SU-DHL-6 (cell line): Measurements from ENCODE around the gene PDE4D.
"Not testable (repeated sequence)": the region's sequence is repeated elsewhere in the genome, so short reads cannot be mapped to it uniquely, and the experiment has no call there.

Experiments
- H2AFZ ChIP-seq: fragments of 200-600 bp; sonication (generic); 2 replicates; pipeline ENCODE4 v1.6.1; 2014; ENCODE audit warnings: low read depth, mild to moderate bottlenecking, moderate library complexity, mixed read lengths, antibody characterized with exemption, low read length; ENCODE audit not compliant: severe bottlenecking
- H3F3A ChIP-seq: fragments of 200-600 bp; shearing (Covaris generic); 2 replicates; pipeline ENCODE4 v1.6.0; 2016; ENCODE audit warnings: antibody characterized with exemption, mild to moderate bottlenecking; ENCODE audit not compliant: insufficient read depth
- H3K27ac ChIP-seq: fragments of 200-600 bp; sonication (generic); 2 replicates; pipeline ENCODE4 v1.5.1; 2016; ENCODE audit warnings: low read depth, mild to moderate bottlenecking, low read length, moderate library complexity, mixed read lengths
- H3K27me3 ChIP-seq: fragments of 200-600 bp; sonication (generic), shearing (Covaris generic); 2 replicates; pipeline ENCODE4 v1.6.0; 2014; ENCODE audit warnings: mild to moderate bottlenecking, low read length
- H3K36me3 ChIP-seq: fragments of 200-600 bp; sonication (generic); 2 replicates; pipeline ENCODE4 v1.6.1; 2014; ENCODE audit warnings: mild to moderate bottlenecking, low read length, mixed read lengths
- H3K4me2 ChIP-seq: fragments of 300-600, 200-600 bp; shearing (Covaris generic), sonication (generic); 2 replicates; pipeline ENCODE4 v1.6.0; 2014; ENCODE audit warnings: low read length, low read depth, mild to moderate bottlenecking; ENCODE audit not compliant: poor library complexity, severe bottlenecking
- H3K4me3 ChIP-seq: fragments of 200-600 bp; sonication (generic); 2 replicates; pipeline ENCODE4 v1.5.1; 2014; ENCODE audit warnings: antibody characterized with exemption, low read length, mild to moderate bottlenecking, mixed read lengths; ENCODE audit not compliant: insufficient read depth, poor library complexity, severe bottlenecking
- H3K79me2 ChIP-seq: fragments of 200-600 bp; sonication (generic); 2 replicates; pipeline ENCODE4 v1.6.1; 2014; ENCODE audit warnings: mild to moderate bottlenecking, low read length, moderate library complexity; ENCODE audit not compliant: insufficient read depth
- H3K9ac ChIP-seq: fragments of 200-600 bp; sonication (generic); 2 replicates; pipeline ENCODE4 v1.7.0; 2014; ENCODE audit warnings: mild to moderate bottlenecking, low read length
- H3K9me2 ChIP-seq: fragments of 200-600 bp; sonication (generic); replicated peaks from 2 replicates; pipeline ENCODE4 v1.6.1; 2014; ENCODE audit warnings: low read length; ENCODE audit not compliant: insufficient read depth
- H3K9me3 ChIP-seq: fragments of 200-600 bp; sonication (generic); 2 replicates; pipeline ENCODE4 v1.6.1; 2014; ENCODE audit warnings: low read length, mixed read lengths; ENCODE audit not compliant: insufficient read depth
- H4K20me1 ChIP-seq: fragments of 200-600 bp; sonication (generic); 2 replicates; pipeline ENCODE4 v1.6.1; 2014; ENCODE audit warnings: low read depth, mild to moderate bottlenecking, antibody characterized with exemption, low read length, moderate library complexity, mixed read lengths
- EZH2phosphoT487 ChIP-seq: fragments of 200-600 bp; sonication (generic), shearing (Covaris generic); conservative IDR thresholded peaks from 2 replicates; pipeline ENCODE4 v1.6.1; 2018; ENCODE audit warnings: mild to moderate bottlenecking, antibody characterized with exemption, low read length, moderate library complexity, mixed read lengths
- TF ChIP-seq, protein P1 (sequence below): fragments of 200-600 bp; sonication (generic); IDR thresholded peaks from one replicate; pipeline ENCODE4 v1.5.1; 2017; ENCODE audit warnings: antibody characterized with exemption, mild to moderate bottlenecking, low read length, moderate library complexity; ENCODE audit not compliant: insufficient read depth, poor library complexity, severe bottlenecking

The PDE4D gene

DNA sequence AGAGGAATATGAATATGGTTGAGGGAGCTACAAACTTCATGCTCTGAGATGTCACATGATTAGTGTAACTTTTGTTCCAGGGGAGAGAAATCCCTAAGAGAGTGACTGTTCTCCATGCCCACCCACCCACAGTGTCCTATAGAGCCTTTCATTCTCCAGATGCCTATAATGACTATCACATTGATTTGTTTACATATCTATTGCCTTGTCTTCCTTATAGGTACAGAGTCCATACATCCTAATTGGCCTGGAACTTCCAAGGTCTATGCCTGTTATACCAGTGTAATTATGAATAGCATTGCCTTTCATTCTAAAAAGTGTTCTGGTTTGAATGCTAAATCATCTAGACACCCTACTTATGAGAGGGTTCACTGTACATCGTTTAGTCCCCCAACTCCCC is 835.3 kb downstream of the PDE4D start:
- H3K4me3 ChIP-seq = no peak overlapping the region
- TF ChIP-seq EZH2phosphoT487 = no peak
- TF ChIP-seq, protein P1, sequence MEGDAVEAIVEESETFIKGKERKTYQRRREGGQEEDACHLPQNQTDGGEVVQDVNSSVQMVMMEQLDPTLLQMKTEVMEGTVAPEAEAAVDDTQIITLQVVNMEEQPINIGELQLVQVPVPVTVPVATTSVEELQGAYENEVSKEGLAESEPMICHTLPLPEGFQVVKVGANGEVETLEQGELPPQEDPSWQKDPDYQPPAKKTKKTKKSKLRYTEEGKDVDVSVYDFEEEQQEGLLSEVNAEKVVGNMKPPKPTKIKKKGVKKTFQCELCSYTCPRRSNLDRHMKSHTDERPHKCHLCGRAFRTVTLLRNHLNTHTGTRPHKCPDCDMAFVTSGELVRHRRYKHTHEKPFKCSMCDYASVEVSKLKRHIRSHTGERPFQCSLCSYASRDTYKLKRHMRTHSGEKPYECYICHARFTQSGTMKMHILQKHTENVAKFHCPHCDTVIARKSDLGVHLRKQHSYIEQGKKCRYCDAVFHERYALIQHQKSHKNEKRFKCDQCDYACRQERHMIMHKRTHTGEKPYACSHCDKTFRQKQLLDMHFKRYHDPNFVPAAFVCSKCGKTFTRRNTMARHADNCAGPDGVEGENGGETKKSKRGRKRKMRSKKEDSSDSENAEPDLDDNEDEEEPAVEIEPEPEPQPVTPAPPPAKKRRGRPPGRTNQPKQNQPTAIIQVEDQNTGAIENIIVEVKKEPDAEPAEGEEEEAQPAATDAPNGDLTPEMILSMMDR = no peak
- H3K27me3 ChIP-seq = no peaks in the 10 kb centered on the region

DNA sequence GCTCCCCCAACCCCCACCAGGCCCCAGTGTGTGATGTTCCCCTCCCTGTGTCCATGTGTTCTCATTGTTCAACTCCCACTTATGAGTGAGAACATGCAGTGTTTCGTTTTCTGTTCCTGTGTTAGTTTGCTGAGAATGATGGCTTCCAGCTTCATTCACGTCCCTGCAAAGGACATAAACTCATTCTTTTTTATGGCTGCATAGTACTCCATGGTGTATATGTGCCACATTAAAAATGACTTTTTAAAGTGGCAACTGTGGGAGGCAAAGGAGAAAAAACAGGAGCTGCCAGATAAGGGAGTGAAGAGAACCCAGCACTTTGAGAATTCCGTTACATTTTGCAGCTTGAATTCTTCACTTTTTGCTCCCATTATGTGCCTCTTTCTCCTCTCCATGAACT is 836.9 kb downstream of the PDE4D start:
- not testable (repeated sequence) for H3K4me2 ChIP-seq, H3F3A ChIP-seq

More for the DNA sequence above, 835.3 kb downstream of the PDE4D start:
- no peak overlapping the region for H2AFZ ChIP-seq
- no peak overlapping the region for H3K4me2 ChIP-seq
- no peaks in the 10 kb centered on the region for H3K79me2 ChIP-seq
- no peaks in the 10 kb centered on the region for H3K9me2 ChIP-seq
- H3K9ac ChIP-seq = no peak overlapping the region
- H3K27ac ChIP-seq = no peak overlapping the region
- H4K20me1 ChIP-seq = no peaks in the 10 kb centered on the region
- H3F3A ChIP-seq = no peaks in the 10 kb centered on the region
- no peaks in the 10 kb centered on the region for H3K9me3 ChIP-seq
- H3K36me3 ChIP-seq = no peaks in the 10 kb centered on the region

DNA sequence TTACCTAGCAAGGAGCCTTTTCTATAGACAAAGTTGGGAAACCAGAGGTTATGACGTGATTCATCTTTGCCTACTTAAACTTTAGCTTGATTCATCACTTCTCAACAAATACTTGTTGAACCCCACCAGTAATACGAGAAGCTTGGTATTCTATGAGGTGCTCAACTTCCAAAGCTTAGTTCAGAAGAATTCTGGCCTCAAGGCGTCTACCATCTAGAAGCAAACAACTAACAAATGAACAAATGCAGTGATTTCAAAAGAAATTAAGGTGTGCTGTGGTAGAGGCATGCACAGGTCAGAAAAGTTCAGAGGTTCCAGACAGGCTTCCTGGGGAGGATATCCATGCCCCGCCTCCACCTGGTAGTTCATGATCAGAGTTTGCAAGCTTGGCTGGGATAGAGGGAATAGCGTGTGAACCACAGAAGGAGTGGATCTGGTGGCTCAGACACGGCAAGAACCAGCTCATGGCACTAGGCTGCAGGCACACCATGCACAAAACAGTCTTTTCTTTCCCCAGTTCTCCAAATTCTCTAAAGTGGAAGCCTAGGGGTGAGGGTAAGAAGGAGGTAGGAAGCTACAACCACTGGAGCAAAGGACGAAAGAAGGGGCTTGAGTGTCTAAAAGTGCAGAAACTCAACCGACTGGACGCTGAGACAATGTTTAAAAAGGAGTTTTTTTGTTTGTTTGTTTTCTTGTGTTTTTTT is 837.6 kb downstream of the PDE4D start:
- H3K79me2 ChIP-seq = no peaks in the 10 kb centered on the region
- no peak overlapping the region for H3K4me2 ChIP-seq
- no peaks in the 10 kb centered on the region for H3F3A ChIP-seq
- no peaks in the 10 kb centered on the region for H3K27me3 ChIP-seq
- no peaks in the 10 kb centered on the region for H3K9me3 ChIP-seq
- no peak overlapping the region for H2AFZ ChIP-seq
- no peak overlapping the region for H3K4me3 ChIP-seq
- no peak overlapping the region for H3K9ac ChIP-seq
- no peaks in the 10 kb centered on the region for H4K20me1 ChIP-seq
- no peaks in the 10 kb centered on the region for H3K9me2 ChIP-seq
- no peak overlapping the region for H3K27ac ChIP-seq
- H3K36me3 ChIP-seq = no peaks in the 10 kb centered on the region
- TF ChIP-seq, protein P1 = no peak
- no peak for TF ChIP-seq EZH2phosphoT487

More for the DNA sequence above, 836.9 kb downstream of the PDE4D start:
- H4K20me1 ChIP-seq, H3K9me3 ChIP-seq, H3K27me3 ChIP-seq, H3K36me3 ChIP-seq, H3K27ac ChIP-seq, H3K9me2 ChIP-seq, H3K9ac ChIP-seq, H3K79me2 ChIP-seq, H3K4me3 ChIP-seq, H2AFZ ChIP-seq: not testable (repeated sequence)

DNA sequence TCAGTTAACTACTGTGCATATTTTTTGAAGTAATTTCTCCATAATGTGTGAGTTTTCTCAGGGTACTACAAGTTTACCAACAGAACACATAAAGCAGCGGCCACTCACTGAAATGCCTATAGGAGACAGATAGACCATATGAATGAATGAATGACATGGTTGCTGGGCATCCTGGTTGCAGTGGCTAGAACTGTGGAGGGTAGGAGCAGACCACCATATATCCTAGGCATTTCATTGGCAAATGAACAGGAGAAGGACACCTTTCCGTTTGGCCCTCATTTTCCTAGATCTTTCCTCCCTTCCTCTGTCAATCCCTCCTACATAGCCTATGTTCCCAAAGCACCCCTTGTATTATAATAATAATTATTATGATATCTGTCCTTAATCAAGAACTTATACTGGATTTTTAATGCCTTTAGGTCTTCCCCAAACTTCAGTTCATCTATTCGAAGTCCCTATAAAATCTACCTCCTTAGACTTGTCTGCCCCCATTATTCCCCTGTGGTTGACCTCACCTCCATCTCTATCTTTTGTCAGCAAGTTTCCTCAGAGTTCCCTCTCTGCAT is 838.5 kb downstream of the PDE4D start:
- TF ChIP-seq, protein P1 = no peak
- no peak for TF ChIP-seq EZH2phosphoT487
- H3F3A ChIP-seq = no peaks in the 10 kb centered on the region
- H3K27ac ChIP-seq = no peak overlapping the region
- no peaks in the 10 kb centered on the region for H3K9me3 ChIP-seq
- H4K20me1 ChIP-seq = no peaks in the 10 kb centered on the region
- H3K9ac ChIP-seq = no peak overlapping the region
- H3K79me2 ChIP-seq = no peaks in the 10 kb centered on the region
- no peak overlapping the region for H3K4me3 ChIP-seq
- no peaks in the 10 kb centered on the region for H3K36me3 ChIP-seq
- H2AFZ ChIP-seq = no peak overlapping the region
- no peak overlapping the region for H3K4me2 ChIP-seq
- H3K27me3 ChIP-seq = no peaks in the 10 kb centered on the region
- H3K9me2 ChIP-seq = no peaks in the 10 kb centered on the region
